NCI-H82 treated with DMSO at 0.1 percent for 48 hours (cell line): ENCODE results near the gene ZBTB4.
"Not testable (repeated sequence)": the region's sequence is repeated elsewhere in the genome, so short reads cannot be mapped to it uniquely, and the experiment has no call there.

Source experiments
- DNase-seq: peaks from one replicate; lab custom pipeline; 2025; ENCODE audit not compliant: unreplicated experiment; lab: John Stamatoyannopoulos, UW

ZBTB4 gene

DNA sequence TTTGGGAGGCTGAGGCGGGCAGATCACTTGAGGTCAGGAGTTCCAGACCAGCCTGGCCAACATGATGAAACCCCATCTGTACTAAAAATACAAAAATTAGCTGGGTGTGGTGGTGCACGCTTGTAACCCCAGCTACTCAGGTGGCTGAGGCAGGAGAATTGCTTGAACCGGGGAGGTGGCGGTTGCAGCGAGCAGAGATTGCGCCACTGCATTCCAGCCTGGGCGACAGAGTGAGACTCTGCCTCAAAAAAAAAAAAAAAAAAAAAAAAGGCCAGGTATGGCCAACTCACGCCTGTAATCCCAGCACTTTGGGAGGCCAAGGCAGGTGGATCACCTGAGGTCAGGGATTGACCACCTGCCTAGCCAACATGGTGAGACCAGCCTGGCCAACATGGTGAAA, 4.7 kb downstream of the ZBTB4 start:
- DNase-seq, result not testable (repeated sequence)

DNA sequence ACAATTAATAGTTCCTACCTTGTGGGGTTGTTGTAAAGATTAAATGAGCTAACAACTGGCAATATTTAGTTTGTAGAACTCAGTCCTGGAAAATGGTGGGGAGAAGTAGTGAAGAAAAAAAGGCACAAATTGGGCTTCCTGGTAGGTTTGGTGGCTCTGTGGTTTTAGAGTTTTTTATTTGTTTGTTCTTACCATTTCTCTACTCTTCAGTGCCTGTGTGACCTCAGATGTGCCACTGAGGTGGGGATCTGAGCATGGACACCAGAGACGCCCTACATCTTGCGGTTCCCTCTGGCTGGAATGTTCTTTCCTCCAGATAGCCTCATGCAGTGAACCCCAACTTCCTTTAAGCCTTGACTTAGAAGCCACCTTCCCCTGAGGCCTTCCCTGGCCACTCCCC, 7.7 kb downstream of the ZBTB4 start:
- no peak for DNase-seq

DNA sequence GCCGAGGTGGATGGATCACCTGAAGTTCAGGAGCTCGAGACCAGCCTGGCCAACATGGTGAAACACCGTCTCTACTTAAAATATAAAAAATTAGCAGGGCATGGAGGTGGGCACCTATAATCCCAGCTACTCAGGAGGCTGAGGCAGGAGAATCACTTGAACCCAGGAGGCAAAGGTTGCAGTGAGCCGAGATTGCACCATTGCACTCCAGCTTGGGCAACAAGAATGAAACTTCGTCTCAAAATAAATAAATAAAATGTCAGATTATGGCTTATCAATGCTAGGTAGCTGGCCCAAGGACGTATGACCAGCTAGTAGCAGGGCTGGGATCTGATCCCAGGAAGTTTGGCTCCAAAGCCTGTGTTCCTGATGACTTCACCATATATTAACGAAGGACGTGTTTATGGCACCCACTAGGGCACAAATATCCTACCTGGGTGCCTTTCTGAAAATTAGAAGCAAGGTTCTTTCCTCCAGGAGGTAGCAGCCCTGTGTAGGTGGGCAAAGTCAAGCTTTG, 8.9 kb downstream of the ZBTB4 start:
- not testable (repeated sequence) for DNase-seq

DNA sequence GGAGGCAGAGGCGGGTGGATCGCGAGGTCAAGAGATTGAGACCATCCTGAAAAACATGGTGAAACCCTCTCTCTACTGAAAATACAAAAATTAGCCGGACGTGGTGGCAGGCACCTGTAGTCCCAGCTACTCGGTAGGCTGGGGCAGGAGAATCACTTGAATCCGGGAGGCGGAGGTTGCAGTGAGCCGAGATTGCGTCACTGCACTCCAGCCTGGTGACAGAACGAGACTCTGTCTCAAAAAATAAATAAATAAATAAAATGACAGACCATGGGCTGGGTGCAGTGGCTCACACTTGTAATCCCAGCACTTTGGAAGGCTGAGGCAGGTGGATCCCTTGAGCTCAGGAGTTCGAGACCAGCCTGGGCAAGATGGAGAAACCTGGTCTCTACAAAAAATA, 9.6 kb downstream of the ZBTB4 start:
- not testable (repeated sequence) for DNase-seq

DNA sequence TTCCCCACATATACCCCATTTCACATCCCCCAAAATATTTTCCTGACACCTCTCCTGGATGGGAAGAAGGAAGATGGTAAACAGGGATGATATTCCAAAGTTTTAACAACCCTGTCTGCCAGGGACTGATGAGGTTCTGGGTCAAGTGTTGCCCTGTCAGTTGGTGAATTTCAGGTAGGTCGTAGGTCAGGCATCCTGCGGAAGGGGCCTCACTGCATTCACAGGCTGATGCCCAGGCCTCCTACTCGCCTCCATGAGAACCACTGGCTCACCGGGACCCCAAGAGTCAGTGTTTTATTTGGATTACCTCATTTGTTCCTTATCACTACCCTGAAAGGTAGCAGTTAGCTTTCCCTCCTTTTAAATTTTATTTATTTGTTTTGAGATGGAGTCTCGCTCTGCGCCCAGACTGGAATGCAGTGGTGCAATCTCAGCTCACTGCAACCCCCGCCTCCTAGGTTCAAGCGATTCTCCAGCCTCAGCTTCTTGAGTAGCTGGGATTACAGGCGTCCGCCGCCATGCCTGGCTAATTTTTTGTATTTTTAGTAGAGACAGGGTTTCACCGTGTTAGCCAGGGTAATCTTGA, 10.5 kb downstream of the ZBTB4 start:
- no peak for DNase-seq

DNA sequence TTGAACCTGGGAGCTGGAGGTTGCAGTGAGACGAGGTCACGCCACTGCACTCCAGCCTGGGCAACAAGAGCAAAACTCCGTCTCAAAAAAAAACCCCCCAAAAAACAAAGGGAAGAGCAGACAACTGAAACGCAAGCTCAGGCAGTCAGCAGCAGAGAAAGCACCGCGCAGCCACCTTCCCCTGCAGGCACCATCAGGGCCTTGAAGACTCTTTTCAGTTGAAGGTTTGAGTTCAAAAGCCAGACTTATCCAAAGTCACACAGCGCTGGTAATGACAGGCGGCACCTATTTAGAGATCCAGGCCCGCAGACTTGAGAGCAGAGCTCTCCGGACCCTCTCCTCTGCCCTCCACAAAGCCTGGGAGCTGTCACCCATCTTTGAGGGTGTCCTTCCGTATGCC, 11.1 kb downstream of the ZBTB4 start:
- DNase-seq, result no peak

DNA sequence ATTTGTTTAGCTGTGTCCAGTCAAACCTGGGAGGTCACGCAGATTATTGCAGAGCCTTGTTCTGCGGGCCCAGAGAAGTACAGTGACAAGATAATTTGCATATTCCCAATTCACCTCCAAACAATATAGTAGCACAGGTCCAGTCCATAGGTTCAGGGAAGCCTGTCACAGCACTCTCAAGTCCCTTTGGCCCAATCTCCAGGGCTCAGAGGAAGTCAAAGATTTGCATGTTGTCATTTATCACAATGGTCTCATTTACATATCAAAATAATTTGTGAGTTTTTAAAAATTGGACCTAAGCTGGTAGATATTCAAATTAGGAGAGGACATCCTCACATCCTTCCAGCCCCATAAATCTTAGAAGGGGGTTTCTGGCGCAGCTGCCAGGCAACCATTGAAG, 11.9 kb downstream of the ZBTB4 start:
- no peak for DNase-seq

DNA sequence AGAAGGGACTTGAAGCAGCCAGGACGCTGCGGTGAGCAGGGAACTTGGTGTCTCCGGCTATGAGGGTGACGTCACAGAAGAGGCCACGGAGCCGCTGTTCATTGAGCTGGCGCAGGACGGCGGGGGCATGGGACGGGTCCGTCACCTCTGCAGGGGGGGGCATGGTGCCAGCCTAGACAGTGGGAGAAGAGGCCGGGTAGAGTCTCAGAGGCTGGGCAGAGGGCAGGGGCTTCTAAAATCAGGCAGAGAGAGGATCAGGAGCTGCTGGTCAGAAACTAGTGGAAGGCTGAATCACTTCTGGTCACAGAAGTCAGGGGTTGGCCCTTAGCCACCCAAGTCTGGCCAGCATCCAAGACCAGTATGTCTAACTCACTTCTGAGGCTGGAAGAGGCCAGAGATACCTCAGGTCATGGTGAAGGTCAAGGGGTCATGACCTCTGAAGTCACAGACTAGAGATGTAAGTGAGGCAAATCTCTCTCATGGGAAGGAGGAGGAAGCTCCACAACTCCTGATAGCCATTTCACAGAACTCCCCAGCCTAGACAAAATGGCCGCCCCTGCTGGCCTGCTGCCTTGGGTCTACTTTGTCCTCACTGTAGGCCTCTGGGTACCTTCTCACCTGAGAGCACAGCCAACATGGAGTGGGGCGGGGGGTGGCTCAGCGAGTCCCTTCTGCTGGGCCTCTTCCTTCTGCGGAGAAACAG, 12.6 kb downstream of the ZBTB4 start:
- no peak for DNase-seq

DNA sequence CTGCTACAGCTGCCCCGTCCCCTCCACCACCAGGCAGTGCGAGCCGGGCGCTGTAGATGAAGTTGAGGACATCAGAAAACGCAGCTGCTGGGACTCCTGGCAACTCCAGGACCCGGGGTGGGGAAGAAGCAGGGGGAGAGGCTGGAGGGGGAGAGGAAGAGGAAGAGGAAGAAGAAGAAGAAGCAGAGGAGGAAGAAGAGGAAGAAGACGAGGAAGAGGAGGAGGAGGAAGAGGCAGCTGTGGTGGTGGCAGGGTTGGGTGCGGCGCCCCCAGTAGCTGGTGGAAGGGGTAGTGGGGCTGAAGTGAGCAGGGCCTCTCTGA, 13.2 kb downstream of the ZBTB4 start:
- no peak for DNase-seq

DNA sequence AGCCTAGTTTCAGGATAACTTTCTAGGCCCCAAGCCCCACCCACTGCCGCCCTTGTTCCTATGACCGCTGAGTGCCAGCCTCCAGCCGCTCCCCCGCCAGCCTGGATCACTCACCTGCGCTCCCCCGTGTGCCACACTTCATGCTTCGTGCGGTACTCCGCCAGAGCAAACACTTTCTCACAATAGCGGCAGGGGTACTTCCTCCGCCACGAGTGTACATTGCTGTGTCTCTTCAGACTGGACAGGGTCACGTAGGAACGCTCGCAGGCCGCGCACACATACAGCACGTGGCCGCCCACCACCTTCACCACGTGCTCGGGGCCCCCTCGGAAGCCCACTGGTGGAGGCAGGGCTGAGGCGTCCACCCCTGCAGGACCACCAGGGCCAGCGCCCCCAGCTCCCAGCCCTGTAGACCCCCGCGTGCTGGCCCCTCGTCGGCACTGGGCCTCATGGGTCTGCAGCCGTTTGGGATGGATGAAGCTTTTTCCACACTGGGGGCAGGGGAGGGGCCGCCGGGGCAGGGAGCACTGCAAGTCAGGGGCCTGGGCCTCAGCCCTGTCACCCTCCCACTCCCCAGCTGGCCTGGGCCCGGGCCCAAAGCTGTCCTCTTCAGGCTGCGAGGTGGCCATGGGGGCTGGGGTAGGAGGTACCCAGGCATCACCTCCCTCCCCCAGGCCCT, 13.7 kb downstream of the ZBTB4 start:
- DNase-seq, result no peak

DNA sequence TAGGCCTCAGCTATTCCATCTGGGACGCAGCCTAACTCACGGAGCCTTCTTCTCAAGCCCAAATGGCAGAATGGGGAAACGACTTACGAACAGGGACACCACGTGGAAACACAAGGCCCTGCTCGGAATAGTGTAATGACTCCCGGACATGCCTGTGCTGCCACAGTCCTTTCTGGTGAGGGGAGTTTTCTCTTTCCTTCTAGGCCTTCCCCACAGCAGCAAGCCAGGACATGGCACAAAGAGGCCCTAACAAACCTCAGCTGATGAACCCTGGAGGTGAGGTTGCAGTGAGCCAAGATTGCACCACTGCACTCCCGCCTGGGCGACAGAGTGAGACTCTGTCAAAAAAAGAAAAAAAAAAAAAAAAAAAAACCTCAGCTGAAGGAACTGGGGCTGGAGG, 15.3 kb downstream of the ZBTB4 start:
- no peak for DNase-seq

DNA sequence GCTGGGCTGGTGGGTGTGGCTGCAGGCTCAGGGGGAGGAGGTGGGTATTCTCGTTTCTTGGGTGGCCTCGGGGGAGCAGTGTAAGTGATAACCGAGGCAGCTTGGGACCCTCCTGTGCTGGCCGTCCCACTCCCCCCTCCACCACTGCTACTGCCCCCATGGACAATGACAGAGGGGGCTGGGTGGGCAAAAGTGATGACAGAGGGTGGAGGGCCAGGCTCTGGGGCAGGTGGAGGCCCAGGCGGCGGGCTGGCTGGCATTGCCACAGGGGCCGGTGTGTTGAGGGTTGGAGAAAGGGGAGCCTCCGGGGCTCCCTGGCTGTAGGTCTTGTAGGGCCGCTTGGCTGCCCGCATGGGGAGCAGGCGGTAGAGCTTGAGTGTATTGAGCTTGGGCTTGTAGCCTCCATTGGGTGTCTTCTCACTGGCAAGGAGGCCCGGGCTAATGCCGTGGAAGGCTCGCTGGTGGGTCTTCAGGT, 16.0 kb downstream of the ZBTB4 start:
- DNase-seq, result no peak

DNA sequence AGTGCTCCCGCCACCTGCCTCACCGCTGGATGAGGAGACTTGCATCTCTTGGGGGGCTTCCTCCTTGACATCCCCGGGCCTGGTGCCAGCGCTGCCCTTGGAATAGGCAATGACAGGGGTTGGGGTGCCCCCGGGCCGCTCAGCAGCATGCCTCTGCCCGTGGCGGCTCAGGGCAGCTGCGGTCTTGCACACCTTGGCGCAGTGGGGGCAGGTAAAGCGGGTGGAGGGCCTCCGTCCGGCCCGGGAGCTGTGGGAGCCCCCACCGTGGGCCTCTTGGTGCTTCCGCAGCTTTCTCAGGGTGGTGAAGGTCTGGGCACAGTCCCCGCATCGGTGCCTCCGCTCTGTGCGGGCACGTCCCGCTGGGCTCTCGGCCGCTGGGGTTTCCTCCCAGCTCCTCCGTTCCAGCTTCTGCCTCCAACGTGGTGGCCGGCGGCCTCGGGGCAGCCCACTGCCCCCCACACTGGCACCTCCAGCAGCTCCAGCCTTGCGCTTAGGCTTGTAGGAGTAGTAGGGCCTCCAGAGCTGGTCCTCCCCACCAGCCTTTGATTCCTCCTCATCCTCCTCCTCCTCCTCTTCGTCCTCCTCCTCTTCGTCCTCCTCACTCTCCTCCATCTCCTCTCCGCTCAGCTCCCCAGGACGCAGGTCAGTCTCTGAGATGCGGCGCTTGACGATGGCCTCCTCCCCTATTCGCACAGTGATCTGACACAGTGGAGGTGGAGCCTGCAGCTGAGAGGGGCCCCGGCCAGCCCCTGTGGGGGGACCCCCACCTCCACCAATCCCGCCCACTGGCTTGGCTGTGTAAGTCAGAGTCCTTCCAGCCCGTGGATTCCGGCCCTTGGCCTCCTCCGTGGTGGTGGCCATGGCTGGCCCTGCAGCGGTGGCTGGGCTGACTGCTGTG, 16.7 kb downstream of the ZBTB4 start:
- DNase-seq, result no peak

DNA sequence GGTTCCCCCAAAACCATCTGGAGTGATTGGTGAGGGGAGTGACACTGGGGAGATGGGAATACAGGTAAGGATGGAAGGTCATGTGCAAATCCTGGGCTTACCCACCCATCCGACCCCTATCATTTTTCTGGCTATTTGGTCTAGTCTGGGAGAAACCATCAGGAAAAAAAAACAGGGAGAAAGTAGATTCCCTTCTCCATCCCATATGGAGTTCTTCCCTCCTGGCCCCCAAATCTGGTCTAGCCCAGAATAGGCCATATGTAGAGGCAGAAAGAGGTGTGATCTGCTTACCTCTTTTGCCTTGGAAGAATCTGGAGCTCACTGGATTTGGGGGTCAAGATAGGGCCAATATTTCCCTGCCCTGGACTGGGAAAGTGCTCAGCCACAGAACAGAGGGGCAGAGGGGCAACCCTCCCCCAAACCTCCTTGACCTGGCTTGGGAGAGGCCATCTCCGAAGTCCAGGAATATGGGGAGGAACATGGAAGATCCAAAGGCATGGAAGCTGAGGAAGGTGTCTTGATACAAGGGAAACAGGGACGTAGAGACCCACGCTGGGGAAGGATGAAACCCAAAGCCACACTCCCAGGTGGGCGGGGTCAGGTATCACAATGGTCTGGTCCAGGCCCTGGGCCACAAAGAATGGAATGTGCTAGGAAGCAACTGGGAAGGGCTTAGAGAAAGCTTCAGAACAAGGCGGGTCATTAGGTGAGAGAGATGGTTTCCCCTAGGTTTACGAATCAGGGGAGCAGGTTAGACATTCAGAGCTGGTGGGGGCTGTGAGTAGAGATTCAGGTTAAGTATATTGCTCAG, 18.4 kb downstream of the ZBTB4 start:
- no peak for DNase-seq

DNA sequence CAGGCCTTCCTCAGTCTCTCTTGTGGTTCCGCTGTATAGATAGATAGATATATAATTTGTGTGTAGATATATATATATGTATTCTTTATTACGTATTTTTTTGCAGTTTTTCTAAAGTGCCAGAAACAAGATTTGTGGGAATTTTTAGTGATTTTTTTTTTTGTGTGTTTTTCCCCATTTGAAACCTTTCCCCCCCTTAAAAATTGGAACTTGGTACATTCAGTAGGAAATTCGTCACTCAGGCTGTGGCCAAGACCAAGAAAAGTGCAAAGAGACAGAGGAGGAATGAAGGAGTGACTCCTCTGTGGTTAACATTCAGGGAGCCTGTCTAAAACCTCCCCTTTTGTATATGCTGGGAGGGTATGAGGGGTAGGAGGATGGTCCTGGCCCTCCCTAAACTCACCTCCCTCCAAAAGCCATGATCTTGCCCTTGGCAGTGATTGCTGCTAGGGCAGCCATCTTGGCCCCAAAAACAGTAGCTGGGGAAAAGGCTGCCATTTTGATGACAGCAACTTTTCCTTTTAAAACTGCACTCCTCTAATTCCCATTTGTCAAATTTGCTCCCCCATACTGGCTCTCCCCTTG, 19.4 kb downstream of the ZBTB4 start:
- DNase-seq, result no peak

DNA sequence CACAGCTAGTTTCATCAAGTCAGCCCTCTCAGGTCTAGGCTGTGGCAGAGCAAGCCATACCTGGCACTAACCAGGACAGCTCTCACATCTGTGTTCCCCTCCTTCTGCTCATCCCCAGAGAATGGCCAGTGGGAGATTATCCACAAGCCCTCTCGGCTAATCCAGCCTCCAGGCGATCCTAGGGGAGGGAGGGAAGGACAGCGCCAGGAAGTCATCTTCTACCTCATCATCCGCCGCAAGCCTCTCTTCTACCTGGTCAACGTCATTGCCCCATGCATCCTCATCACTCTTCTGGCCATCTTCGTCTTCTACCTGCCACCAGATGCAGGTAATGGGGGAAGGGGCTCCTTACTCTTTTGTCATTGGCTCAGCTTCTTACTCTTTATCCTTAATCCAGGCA, 31.0 kb downstream of the ZBTB4 start:
- peak; percentile 22 for DNase-seq

DNA sequence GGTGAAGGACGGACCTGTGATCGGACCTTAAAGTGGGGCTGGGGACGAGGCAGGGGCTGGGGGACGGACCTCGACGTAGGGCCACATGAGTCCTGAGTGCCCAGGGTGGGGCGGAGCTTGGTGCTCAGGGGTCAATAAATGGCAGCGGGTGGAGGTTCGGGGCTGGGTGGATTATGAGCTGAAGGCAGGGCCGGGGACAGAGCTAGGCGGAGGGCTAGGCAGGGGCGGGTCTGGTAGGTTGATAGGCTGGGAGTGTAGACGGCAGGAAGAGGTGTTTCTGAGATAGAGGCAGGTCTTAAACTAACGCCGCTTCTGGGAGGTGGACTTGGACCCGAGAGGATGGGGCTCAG, 33.8 kb downstream of the ZBTB4 start:
- peak; percentile 80 for DNase-seq

DNA sequence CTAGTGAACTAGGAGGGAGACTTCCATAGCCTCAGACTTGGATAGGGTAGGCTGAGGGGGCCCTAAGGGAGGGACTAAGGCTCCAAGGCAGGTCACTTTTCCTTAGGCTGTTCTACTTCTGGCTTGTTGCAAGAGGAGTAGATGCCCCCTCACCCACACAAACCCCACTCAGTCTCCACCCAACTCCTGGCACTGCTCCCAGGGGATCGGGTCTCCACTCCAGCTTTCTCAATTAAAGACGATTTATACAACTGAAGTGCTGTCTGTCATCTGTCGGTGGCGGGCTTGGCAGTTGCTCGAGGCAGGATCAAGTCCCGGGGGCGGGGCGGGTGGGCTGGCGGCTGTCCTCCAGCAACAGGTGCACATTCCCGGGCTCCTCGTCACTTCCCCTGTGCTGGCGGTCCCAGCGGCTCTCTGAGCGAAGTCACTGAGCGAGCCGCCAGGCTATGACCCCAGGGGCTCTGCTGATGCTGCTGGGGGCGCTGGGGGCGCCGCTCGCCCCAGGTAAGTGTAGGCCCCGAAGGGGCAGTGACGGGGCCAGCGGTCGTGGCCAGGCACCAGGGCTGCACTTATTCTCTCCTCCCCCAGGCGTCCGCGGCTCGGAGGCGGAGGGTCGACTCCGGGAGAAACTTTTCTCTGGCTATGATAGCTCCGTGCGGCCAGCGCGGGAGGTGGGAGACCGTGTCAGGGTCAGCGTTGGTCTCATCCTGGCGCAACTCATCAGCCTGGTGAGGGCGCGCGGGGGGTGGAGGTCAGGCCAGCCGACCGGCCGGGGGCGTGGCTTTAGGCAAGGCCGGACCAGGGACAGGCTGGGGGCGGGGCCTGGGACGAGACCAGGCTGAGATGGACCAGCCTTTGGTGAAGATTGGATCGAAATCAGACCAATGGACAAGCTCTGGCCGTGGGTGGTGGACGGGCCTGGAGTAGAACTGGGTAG, 34.5 kb downstream of the ZBTB4 start, which contains the start of gene CHRNB1:
CHRNB1 (plus strand) TSS at position 380 of the 937 bp plus-strand sequence; CDS start at position 447, 67 bp downstream.
- DNase-seq, result peak; percentile 92
